ENCODE data around the gene NOS3.

The NOS3 gene

DNA sequence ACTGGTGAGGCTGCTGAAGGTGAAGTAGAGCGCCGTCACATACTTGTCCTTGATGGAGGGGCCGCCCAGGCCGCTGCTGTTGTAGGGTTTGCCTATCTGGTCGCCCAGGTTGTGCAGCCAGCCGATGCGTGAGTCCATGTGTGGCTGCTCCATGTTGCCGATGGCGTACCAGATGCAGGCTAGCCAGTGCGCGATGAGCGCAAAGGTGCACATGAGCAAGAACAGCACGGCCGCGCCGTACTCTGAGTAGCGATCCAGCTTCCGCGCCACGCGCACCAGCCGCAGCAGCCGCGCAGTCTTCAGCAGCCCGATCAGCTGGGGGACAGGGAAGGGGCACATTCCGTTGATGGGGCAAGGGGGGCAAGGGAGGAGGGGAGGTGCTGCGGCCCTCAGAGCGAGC is 39.3 kb upstream of the NOS3 start:
- ChIA-PET POLR2A (no interaction called here), CTCF (no interaction called here)
- TF ChIP-seq, protein P1, sequence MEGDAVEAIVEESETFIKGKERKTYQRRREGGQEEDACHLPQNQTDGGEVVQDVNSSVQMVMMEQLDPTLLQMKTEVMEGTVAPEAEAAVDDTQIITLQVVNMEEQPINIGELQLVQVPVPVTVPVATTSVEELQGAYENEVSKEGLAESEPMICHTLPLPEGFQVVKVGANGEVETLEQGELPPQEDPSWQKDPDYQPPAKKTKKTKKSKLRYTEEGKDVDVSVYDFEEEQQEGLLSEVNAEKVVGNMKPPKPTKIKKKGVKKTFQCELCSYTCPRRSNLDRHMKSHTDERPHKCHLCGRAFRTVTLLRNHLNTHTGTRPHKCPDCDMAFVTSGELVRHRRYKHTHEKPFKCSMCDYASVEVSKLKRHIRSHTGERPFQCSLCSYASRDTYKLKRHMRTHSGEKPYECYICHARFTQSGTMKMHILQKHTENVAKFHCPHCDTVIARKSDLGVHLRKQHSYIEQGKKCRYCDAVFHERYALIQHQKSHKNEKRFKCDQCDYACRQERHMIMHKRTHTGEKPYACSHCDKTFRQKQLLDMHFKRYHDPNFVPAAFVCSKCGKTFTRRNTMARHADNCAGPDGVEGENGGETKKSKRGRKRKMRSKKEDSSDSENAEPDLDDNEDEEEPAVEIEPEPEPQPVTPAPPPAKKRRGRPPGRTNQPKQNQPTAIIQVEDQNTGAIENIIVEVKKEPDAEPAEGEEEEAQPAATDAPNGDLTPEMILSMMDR (IDR thresholded peaks at IDR 0.05; ENCODE audit: insufficient read depth, low read length, missing control alignments): no peak
- H3K4me3 ChIP-seq (ENCODE audit: low read depth, low read length): no peak overlapping the region
- DNase-seq (ENCODE audit: low read depth, low spot score): no peak

DNA sequence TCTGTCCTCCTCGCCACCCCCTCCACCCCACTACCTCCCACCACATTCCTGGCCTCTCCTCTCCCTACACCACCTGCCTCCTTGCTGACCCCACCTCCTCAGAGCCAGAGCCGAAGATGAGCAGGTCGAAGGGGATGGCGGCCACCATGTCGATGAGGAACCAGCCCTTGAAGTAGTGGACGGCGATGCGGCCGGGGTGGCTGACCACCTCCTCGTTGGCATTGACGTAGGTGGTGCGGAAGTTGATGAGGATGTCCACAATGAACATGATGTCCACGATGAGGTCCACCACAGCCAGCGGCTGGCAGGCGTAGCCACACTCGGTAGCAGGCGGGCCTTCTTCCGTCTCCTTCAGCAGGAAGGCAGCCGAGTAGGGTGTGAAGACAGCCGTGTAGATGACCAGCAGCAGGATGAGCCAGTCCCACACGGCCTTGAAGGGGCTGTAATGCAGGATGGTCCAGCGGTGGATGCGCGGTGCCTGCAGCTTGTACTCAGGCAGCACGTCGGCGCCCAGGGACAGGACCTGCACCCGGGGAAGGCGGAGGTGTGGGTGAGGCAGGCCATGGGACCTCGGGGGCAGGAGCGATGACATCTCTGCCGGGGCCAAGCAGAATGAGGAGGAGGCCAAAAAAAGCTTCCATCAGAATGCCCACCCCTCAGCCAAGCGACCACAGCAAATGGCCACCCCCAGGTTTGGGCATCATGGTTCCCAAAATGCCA is 38.3 kb upstream of the NOS3 start:
- ChIA-PET CTCF (no interaction called here), POLR2A (no interaction called here)
- TF ChIP-seq, protein P1 (IDR thresholded peaks at IDR 0.05; ENCODE audit: insufficient read depth, low read length, missing control alignments): no peak
- no peak overlapping the region for H3K4me3 ChIP-seq (ENCODE audit: low read depth, low read length)
- no peak for DNase-seq (ENCODE audit: low read depth, low spot score)

DNA sequence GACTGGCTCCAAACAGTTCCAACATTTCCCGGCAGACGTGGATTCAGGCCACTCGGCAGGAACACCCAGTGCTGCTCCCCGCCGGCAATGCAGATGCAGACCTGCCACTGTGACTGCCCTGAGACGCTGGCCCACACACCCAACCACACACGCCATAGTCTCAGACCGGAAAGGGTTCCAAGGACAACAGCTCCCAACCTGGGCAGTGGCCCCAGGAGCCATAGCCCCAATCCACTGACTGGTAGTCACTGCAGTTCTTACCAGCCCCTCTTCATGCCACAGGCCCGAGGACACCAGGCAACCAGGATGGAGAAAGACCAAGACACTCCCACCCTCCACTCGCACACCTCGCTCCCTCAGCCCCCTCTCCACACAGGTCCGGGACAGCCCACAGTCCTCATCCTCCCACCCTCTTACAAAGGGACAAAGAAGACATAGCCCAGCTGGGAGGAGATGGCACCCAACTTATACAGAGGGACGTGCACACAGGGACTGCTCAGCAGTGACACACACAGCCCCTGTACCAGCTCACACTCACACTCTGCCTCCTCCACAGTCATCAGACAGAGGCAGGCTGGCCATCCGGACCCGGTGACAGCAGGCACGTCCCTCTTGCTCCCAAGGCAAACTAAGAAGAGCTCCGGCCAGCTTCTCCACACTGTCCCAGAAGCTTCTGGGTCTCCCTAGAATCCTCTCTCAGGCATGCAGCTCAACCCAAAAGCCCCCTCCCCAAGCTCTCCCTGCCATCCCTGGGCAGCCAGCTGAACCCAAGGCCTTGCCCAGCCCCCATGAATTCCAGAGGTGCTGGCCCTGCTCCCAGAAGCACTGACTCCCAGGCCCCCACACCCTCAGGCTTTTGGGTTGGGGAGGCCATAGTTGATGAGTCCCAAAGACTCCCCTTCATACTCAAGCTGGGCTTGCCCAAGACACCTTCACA is 37.5 kb upstream of the NOS3 start:
- TF ChIP-seq, protein P1 (IDR thresholded peaks at IDR 0.05; ENCODE audit: insufficient read depth, low read length, missing control alignments): no peak
- CTCF ChIA-PET: interaction anchor here (1.0 to 1.5 kb wide), 3 partner anchors 9 to 17 kb away, joined by 3 to 6 read pairs (median 5); no protein-coding TSS in a partner anchor
- DNase-seq (ENCODE audit: low read depth, low spot score): no peak
- no peak overlapping the region for H3K4me3 ChIP-seq (ENCODE audit: low read depth, low read length)
- POLR2A ChIA-PET: no interaction called here

DNA sequence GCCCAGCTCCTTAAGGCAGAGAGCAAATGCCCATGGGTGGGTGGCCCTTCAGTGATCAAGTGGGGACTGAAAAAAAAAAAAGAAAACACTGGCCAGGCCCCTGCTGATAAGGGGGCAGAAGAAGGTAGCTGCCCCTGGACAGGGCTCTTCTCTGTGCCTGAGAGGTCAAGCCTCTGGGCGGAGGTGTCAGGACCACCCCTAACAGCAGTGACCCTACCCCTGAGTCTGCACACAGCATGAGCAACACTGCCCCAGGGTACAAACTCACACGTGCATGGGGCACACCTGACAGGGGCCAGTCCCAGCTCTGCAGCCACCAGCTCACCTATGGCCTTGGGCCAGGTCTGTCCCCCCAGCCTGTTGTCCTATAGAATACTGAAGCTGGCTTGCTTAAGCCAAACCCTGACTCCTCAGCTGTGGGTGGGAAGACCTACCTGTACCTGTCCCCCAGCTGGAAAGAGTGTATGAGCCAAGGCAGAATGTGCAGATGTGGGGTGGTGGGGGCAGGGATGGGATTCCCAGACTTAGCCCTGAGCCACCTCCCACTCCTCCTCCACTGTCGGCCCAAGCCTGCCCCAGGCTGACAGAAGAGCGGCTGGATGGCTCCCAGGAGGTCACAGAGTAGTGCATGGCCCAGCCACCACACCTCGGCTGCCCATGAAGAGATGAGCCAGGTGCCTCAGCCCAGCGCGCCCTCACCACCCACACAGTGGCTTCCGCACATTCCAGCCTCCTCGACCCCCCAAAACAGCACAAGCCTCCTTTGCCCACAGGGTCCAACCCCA is 36.4 kb upstream of the NOS3 start:
- TF ChIP-seq, protein P1 (IDR thresholded peaks at IDR 0.05; ENCODE audit: insufficient read depth, low read length, missing control alignments): no peak
- DNase-seq (ENCODE audit: low read depth, low spot score): no peak
- H3K4me3 ChIP-seq (ENCODE audit: low read depth, low read length): no peak overlapping the region
- POLR2A ChIA-PET: no interaction called here
- CTCF ChIA-PET: interaction anchor here (1.0 to 2.6 kb wide), 4 partner anchors 8 to 32 kb away, joined by 3 to 8 read pairs (median 6); no protein-coding TSS in a partner anchor

DNA sequence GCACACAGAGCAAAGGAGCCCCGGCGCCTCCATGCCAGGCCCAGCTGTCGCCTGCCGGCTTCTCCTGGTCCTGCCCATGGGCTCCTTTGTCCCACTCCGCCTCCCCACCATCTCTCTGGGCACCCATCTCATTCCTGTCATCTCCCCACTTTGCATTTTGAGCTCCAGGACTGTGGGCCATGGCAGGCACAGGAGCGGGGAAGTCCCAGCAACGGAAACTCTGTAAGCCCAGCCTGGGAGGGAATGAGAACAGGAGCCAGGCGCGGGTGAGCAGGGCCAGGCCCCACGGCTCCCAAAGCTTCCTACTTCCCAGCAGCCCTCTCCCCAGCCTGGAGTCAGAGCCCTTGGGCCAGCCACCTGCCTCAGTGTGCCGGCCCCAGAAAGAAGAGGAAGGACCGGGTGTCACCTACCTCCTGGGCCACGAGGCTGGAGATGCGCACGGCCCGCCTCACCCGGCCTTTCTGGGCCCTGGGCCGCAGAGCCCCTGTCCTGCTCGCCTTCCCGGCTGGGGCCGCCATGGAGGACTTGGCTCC is 35.8 kb upstream of the NOS3 start:
- POLR2A ChIA-PET: no interaction called here
- CTCF ChIA-PET: interaction anchor here (1.5 to 2.6 kb wide), 2 partner anchors 10 to 31 kb away, joined by 5 to 8 read pairs; no protein-coding TSS in a partner anchor
- TF ChIP-seq, protein P1 (IDR thresholded peaks at IDR 0.05; ENCODE audit: insufficient read depth, low read length, missing control alignments): no peak
- DNase-seq (ENCODE audit: low read depth, low spot score): no peak
- H3K4me3 ChIP-seq (ENCODE audit: low read depth, low read length): no peak overlapping the region
